Stimulated activated CD4-positive, alpha-beta T cell treated with anti-CD3 and anti-CD28 coated beads, Interleukin-1b, Interleukin-23, amount 100 ng/mL, for 24 hours (primary cell): ENCODE results near the gene CDH23.

ENCODE experiments used
- DNase-seq, 4 experiments: peaks; one replicate each; pipeline ENCODE4 v3.0.0-alpha.2; 2020; ENCODE audit warnings: low read depth in 4 of 4, low spot score in 1 of 4

Gene CDH23

GRCh38 chr10:71438761-71439160 is 42.0 kb downstream of the CDH23 start:
- no peak for DNase-seq

GRCh38 chr10:71439670-71440425 is 43.1 kb downstream of the CDH23 start:
- no peak for DNase-seq

GRCh38 chr10:71440506-71441035 is 43.9 kb downstream of the CDH23 start:
- no peak for DNase-seq

GRCh38 chr10:71442000-71442399 is 45.3 kb downstream of the CDH23 start:
- no peak for DNase-seq

GRCh38 chr10:71442859-71443570 is 46.3 kb downstream of the CDH23 start:
- DNase-seq, result no peak

GRCh38 chr10:71443676-71444075 is 47.0 kb downstream of the CDH23 start:
- DNase-seq, result no peak

GRCh38 chr10:71444284-71445054 is 47.7 kb downstream of the CDH23 start:
- DNase-seq, result no peak

GRCh38 chr10:71447676-71448075 is 51.0 kb downstream of the CDH23 start:
- no peak for DNase-seq

GRCh38 chr10:71448146-71448545 is 51.4 kb downstream of the CDH23 start:
- DNase-seq, result no peak

GRCh38 chr10:71449026-71449425 is 52.3 kb downstream of the CDH23 start:
- no peak for DNase-seq

- DNase-seq, result no peak
These were observed 55.0 kb downstream of the CDH23 start for GRCh38 chr10:71451754-71452153.

GRCh38 chr10:71453186-71453585 is 56.5 kb downstream of the CDH23 start:
- no peak for DNase-seq

GRCh38 chr10:71454347-71454746 is 57.6 kb downstream of the CDH23 start:
- DNase-seq, result no peak

- DNase-seq, result no peak
These were observed 58.3 kb downstream of the CDH23 start for GRCh38 chr10:71455035-71455434.

- DNase-seq, result no peak
These were observed 59.9 kb downstream of the CDH23 start for GRCh38 chr10:71456631-71457030.

- DNase-seq, result no peak
These were observed 61.2 kb downstream of the CDH23 start for GRCh38 chr10:71457908-71458307.

GRCh38 chr10:71458387-71458786 is 61.7 kb downstream of the CDH23 start:
- DNase-seq, result no peak

GRCh38 chr10:71459513-71459912 is 62.8 kb downstream of the CDH23 start:
- no peak for DNase-seq

- DNase-seq, result no peak
These were observed 63.9 kb downstream of the CDH23 start for GRCh38 chr10:71460615-71461014.

- DNase-seq, result no peak
These were observed 64.7 kb downstream of the CDH23 start for GRCh38 chr10:71461457-71461856.

- no peak for DNase-seq
These were observed 65.6 kb downstream of the CDH23 start for GRCh38 chr10:71462062-71462935.
